NAMALWA (cell line): Measurements from ENCODE around the gene SRSF4.

Experiments
- DNase-seq: peaks from one replicate; pipeline ENCODE4 v3.0.0-alpha.2; 2015; ENCODE audit warnings: low spot score

Gene SRSF4

GRCh38 chr1:29200906-29201594 lies 19.4 kb upstream of the SRSF4 start:
- no peak for DNase-seq

- no peak for DNase-seq
Measured at GRCh38 chr1:29197993-29198392, 16.3 kb upstream of the SRSF4 start.

- DNase-seq, result peak; percentile 70
Measured at GRCh38 chr1:29197590-29197924, 15.9 kb upstream of the SRSF4 start.

GRCh38 chr1:29196863-29197589 lies 15.3 kb upstream of the SRSF4 start:
- no peak for DNase-seq

- DNase-seq, result no peak
Measured at GRCh38 chr1:29195881-29196291, 14.2 kb upstream of the SRSF4 start.

GRCh38 chr1:29193879-29194455 lies 12.3 kb upstream of the SRSF4 start:
- DNase-seq, result no peak

- no peak for DNase-seq
Measured at GRCh38 chr1:29190718-29191117, 9.0 kb upstream of the SRSF4 start.

- DNase-seq, result no peak
Measured at GRCh38 chr1:29186707-29187106, 5.0 kb upstream of the SRSF4 start.

GRCh38 chr1:29186252-29186651 lies 4.6 kb upstream of the SRSF4 start:
- DNase-seq, result no peak

GRCh38 chr1:29183287-29183686 lies 1.6 kb upstream of the SRSF4 start:
- DNase-seq, result no peak

- peak; percentile 19 for DNase-seq
Measured at GRCh38 chr1:29180497-29181412, 945 bp downstream of the SRSF4 start.

GRCh38 chr1:29179641-29180184 lies 2.0 kb downstream of the SRSF4 start:
- peak; percentile 23 for DNase-seq

- no peak for DNase-seq
Measured at GRCh38 chr1:29177022-29177705, 4.5 kb downstream of the SRSF4 start.

GRCh38 chr1:29176576-29176975 lies 5.1 kb downstream of the SRSF4 start:
- no peak for DNase-seq

- DNase-seq, result no peak
Measured at GRCh38 chr1:29172415-29172939, 9.2 kb downstream of the SRSF4 start.

GRCh38 chr1:29171521-29171920 lies 10.2 kb downstream of the SRSF4 start:
- DNase-seq, result no peak

GRCh38 chr1:29171089-29171488 lies 10.6 kb downstream of the SRSF4 start:
- no peak for DNase-seq

GRCh38 chr1:29169976-29170375 lies 11.7 kb downstream of the SRSF4 start:
- no peak for DNase-seq

- DNase-seq, result no peak
Measured at GRCh38 chr1:29167904-29168303, 13.8 kb downstream of the SRSF4 start.

GRCh38 chr1:29166291-29166878 lies 15.3 kb downstream of the SRSF4 start:
- no peak for DNase-seq

- no peak for DNase-seq
Measured at GRCh38 chr1:29164588-29164987, 17.1 kb downstream of the SRSF4 start.
